Adrenal gland (tissue), 5 donors: ENCODE results near the gene GPR31.

ENCODE experiments used
- POLR2A ChIP-seq, 2 donors: fragments of 450-650 bp; IDR thresholded peaks; one replicate each; pipeline ENCODE4 v1.6.1; 2017; ENCODE audit warnings: antibody characterized with exemption in 2 of 2, mild to moderate bottlenecking in 2 of 2, moderate library complexity in 1 of 2
- TF ChIP-seq, protein P1 (sequence below), 6 experiments: fragments of 450-650 bp in 4 of 6; fragments of 200-600 bp in 2 of 6; sonication (generic) in 1 of 6; IDR thresholded peaks; 1 replicate in 5 of 6; 2 replicates in 1 of 6; pipeline versions ENCODE4 v1.5.1 to v1.8.0; 2016 to 2021; ENCODE audit warnings: antibody characterized with exemption in 6 of 6, mild to moderate bottlenecking in 2 of 6, moderate library complexity in 1 of 6
- donor health status: DM: no; HTN: no; CAD: no.

DNA sequence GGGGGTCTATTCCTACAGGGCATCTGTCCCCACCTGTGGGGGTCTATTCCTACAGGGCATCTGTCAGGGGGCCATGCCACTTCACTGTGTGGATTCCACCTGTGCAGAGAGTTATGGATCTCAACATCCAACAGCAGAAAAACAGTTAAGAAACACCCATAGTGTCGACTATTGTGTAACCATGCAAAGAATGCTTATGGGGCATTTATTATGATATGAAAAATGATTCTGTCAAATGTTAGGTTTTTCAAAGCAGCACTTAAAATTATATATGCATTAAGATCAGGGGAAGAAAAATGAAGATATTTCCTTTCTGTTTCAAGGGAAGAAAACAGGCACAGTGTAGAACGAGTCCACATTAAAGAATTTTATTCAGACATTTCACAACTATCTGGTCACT lies 2.9 kb downstream of the GPR31 start:
- TF ChIP-seq, protein P1, sequence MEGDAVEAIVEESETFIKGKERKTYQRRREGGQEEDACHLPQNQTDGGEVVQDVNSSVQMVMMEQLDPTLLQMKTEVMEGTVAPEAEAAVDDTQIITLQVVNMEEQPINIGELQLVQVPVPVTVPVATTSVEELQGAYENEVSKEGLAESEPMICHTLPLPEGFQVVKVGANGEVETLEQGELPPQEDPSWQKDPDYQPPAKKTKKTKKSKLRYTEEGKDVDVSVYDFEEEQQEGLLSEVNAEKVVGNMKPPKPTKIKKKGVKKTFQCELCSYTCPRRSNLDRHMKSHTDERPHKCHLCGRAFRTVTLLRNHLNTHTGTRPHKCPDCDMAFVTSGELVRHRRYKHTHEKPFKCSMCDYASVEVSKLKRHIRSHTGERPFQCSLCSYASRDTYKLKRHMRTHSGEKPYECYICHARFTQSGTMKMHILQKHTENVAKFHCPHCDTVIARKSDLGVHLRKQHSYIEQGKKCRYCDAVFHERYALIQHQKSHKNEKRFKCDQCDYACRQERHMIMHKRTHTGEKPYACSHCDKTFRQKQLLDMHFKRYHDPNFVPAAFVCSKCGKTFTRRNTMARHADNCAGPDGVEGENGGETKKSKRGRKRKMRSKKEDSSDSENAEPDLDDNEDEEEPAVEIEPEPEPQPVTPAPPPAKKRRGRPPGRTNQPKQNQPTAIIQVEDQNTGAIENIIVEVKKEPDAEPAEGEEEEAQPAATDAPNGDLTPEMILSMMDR (IDR thresholded peaks at IDR 0.05): no peak
- no peak for TF ChIP-seq POLR2A (IDR thresholded peaks at IDR 0.05)
